ENCODE measurements around the gene LRPAP1.

GRCh38 chr4:3508542-3508941 is 23.7 kb downstream of the LRPAP1 start:
- TF ChIP-seq POLR2AphosphoS5 (IDR thresholded peaks at IDR 0.05; ENCODE audit: insufficient read depth, low read depth, low read length) = no peak
- no peak for TF ChIP-seq CTCF (IDR thresholded peaks at IDR 0.05; ENCODE audit: extremely low read depth in 1 of 2, insufficient read depth in 1 of 2, low read depth in 1 of 2, low read length in 2 of 2)
- no peak for TF ChIP-seq FOS (IDR thresholded peaks at IDR 0.05; ENCODE audit: borderline replicate concordance, insufficient read depth, low read length)
- TF ChIP-seq POLR2A (IDR thresholded peaks at IDR 0.05; ENCODE audit: low read depth, low read length) = no peak
- no peak for TF ChIP-seq MYC (IDR thresholded peaks at IDR 0.05; ENCODE audit: low read depth, low read length)
